ENCODE data around the gene SIGLEC15.
A peak's percentile ranks its signal among the peaks of the same experiment; 100 is the strongest.

SIGLEC15 gene

GRCh38 chr18:45879681-45880655 is 54.5 kb downstream of the SIGLEC15 start:
- peak; percentile 80 for DNase-seq (ENCODE audit: low spot score)

GRCh38 chr18:45880876-45881558 is 55.5 kb downstream of the SIGLEC15 start:
- no peak for DNase-seq (ENCODE audit: low spot score)

GRCh38 chr18:45887585-45887984 is 62.1 kb downstream of the SIGLEC15 start:
- DNase-seq (ENCODE audit: low spot score) = no peak

GRCh38 chr18:45889419-45890064 is 64.1 kb downstream of the SIGLEC15 start:
- DNase-seq (ENCODE audit: low spot score) = no peak

- DNase-seq (ENCODE audit: low spot score) = no peak
These were observed 65.1 kb downstream of the SIGLEC15 start for GRCh38 chr18:45890606-45891005.

- no peak for DNase-seq (ENCODE audit: low spot score)
These were observed 66.3 kb downstream of the SIGLEC15 start for GRCh38 chr18:45891806-45892205.
